A673 (cell line): ENCODE data around the gene CBX2.

ENCODE experiments used
- CTCF ChIP-seq: fragments of 300-800, 200-600 bp; sonication (generic); conservative IDR thresholded peaks from 2 replicates; pipeline ENCODE4 v1.5.1; 2017; ENCODE audit warnings: low read depth, mild to moderate bottlenecking, antibody characterized with exemption, low read length, moderate library complexity, mixed read lengths
- EZH2 ChIP-seq: fragments of 200-600 bp; sonication (generic); IDR thresholded peaks from 2 replicates; pipeline ENCODE4 v1.6.1; 2017; ENCODE audit warnings: borderline replicate concordance, low read depth, mild to moderate bottlenecking, mixed read lengths, antibody characterized with exemption, low read length; ENCODE audit not compliant: poor library complexity, severe bottlenecking

DNA sequence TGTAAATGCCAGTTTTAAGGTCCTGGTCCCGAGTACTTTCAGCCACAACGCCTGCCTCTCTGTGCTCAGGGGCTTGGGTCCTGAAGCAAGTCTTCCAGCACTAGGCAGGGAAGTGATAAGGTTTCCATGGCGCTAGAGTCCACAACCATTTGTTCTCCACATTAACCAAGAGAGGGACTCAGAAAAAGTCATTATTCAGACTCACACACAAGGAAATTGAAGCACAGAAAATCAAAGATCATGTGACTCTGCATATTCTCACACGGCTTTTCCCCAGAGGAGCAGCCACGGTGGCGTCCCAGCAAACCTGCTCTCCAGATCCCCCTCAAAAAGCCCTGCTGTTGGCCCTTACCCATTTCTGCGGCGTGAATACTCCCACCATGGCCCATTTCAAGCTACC, 37.5 kb upstream of the CBX2 start:
- TF ChIP-seq CTCF (no peak), EZH2 (no peak)
